ENCODE measurements around the gene SBF1. TPM values are rescaled to one million over a fixed set of nuclear protein-coding genes. Genes with fewer than 3 reads are reported as not detected.

Gene SBF1
- polyA plus RNA-seq, 1 donor from 2014 or later: 58.9 TPM

- TF ChIP-seq EZH2 (IDR thresholded peaks at IDR 0.05; ENCODE audit: borderline replicate concordance, insufficient read depth, low read length, poor library complexity, severe bottlenecking): no peak
- no peak for TF ChIP-seq REST (IDR thresholded peaks at IDR 0.05; ENCODE audit: borderline replicate concordance)
- TF ChIP-seq RAD21 (conservative IDR thresholded peaks at IDR 0.05): no peak
- no peak for TF ChIP-seq CTCF (IDR thresholded peaks at IDR 0.05; ENCODE audit: poor library complexity, severe bottlenecking)
- no peak for TF ChIP-seq TAF1 (IDR thresholded peaks at IDR 0.05; ENCODE audit: low read depth)
- no peak for TF ChIP-seq EP300 (conservative IDR thresholded peaks at IDR 0.05; ENCODE audit: poor library complexity, severe bottlenecking)
- no peak for TF ChIP-seq SMC3 (conservative IDR thresholded peaks at IDR 0.05; ENCODE audit: poor library complexity)
- no peak for TF ChIP-seq MXI1 (conservative IDR thresholded peaks at IDR 0.05; ENCODE audit: poor library complexity, severe bottlenecking)
- TF ChIP-seq POLR2AphosphoS5 (IDR thresholded peaks at IDR 0.05): no peak
- no peaks in the 10 kb centered on the region for H3K9me2 ChIP-seq (ENCODE audit: insufficient read depth, low read length)
- no peak overlapping the region for H3K4me2 ChIP-seq (ENCODE audit: low read length)
- no peaks in the 10 kb centered on the region for H3K27me3 ChIP-seq (ENCODE audit: insufficient read depth, low read depth, low read length)
- H4K20me1 ChIP-seq (ENCODE audit: insufficient read depth): no peaks in the 10 kb centered on the region
- no peak overlapping the region for H2AFZ ChIP-seq (ENCODE audit: low read depth, low read length)
- H3K4me3 ChIP-seq (ENCODE audit: low read length): no peak overlapping the region
- H3K79me2 ChIP-seq (replicated peaks; ENCODE audit: insufficient read depth, low read length): no peaks in the 10 kb centered on the region
- no peaks in the 10 kb centered on the region for H3F3A ChIP-seq (ENCODE audit: insufficient read depth, low read length, poor library complexity, severe bottlenecking)
- no peak overlapping the region for H3K9ac ChIP-seq (ENCODE audit: low read length)
- H3K36me3 ChIP-seq (ENCODE audit: insufficient read depth, low read length): peaks cover 7% of the 10 kb centered on the region
- H3K27ac ChIP-seq (ENCODE audit: low read length): no peak overlapping the region
- H3K9me3 ChIP-seq (ENCODE audit: low read length): no peaks in the 10 kb centered on the region
Observed at GRCh38 chr22:50419116-50419515, 55.7 kb downstream of the SBF1 start.

- Histone ChIP-seq H3F3A (ENCODE audit: insufficient read depth, low read length, poor library complexity, severe bottlenecking) (no peaks in the 10 kb centered on the region), H3K9me3 (ENCODE audit: low read length) (no peaks in the 10 kb centered on the region), H3K27ac (ENCODE audit: low read length) (no peak overlapping the region), H3K9me2 (ENCODE audit: insufficient read depth, low read length) (no peaks in the 10 kb centered on the region), H3K79me2 (replicated peaks; ENCODE audit: insufficient read depth, low read length) (no peaks in the 10 kb centered on the region), H2AFZ (ENCODE audit: low read depth, low read length) (no peak overlapping the region), H3K27me3 (ENCODE audit: insufficient read depth, low read depth, low read length) (no peaks in the 10 kb centered on the region), H3K36me3 (ENCODE audit: insufficient read depth, low read length) (peaks cover 7% of the 10 kb centered on the region), H4K20me1 (ENCODE audit: insufficient read depth) (no peaks in the 10 kb centered on the region), H3K4me3 (ENCODE audit: low read length) (no peak overlapping the region), H3K4me2 (ENCODE audit: low read length) (no peak overlapping the region), H3K9ac (ENCODE audit: low read length) (no peak overlapping the region)
- TF ChIP-seq TAF1 (IDR thresholded peaks at IDR 0.05; ENCODE audit: low read depth): no peak
- TF ChIP-seq MXI1 (conservative IDR thresholded peaks at IDR 0.05; ENCODE audit: poor library complexity, severe bottlenecking): no peak
- TF ChIP-seq SMC3 (conservative IDR thresholded peaks at IDR 0.05; ENCODE audit: poor library complexity): no peak
- no peak for TF ChIP-seq CTCF (IDR thresholded peaks at IDR 0.05; ENCODE audit: poor library complexity, severe bottlenecking)
- no peak for TF ChIP-seq EZH2 (IDR thresholded peaks at IDR 0.05; ENCODE audit: borderline replicate concordance, insufficient read depth, low read length, poor library complexity, severe bottlenecking)
- TF ChIP-seq REST (IDR thresholded peaks at IDR 0.05; ENCODE audit: borderline replicate concordance): no peak
- no peak for TF ChIP-seq RAD21 (conservative IDR thresholded peaks at IDR 0.05)
- TF ChIP-seq POLR2AphosphoS5 (IDR thresholded peaks at IDR 0.05): no peak
- TF ChIP-seq EP300 (conservative IDR thresholded peaks at IDR 0.05; ENCODE audit: poor library complexity, severe bottlenecking): no peak
Observed at GRCh38 chr22:50418624-50419023, 56.2 kb downstream of the SBF1 start.
